ENCODE measurements around the gene CAD. TPM values are rescaled to one million over a fixed set of nuclear protein-coding genes. Genes with fewer than 3 reads are reported as not detected.

Gene CAD
- total RNA-seq, 1 donor from 2014 or later = 7.7 TPM

- H3K4me1 ChIP-seq = peaks cover 38% of the 10 kb centered on the region
- H3K4me3 ChIP-seq = no peak overlapping the region
- no peaks in the 10 kb centered on the region for H3K36me3 ChIP-seq
- intact Hi-C loops (cut with micrococcal nuclease) = no loop called here
- no peak overlapping the region for H3K27ac ChIP-seq (replicated peaks)
- H3K27me3 ChIP-seq (ENCODE audit: low read depth) = peaks cover 24% of the 10 kb centered on the region
- TF ChIP-seq CTCF (IDR thresholded peaks at IDR 0.05; ENCODE audit: borderline replicate concordance) = no peak
- no peaks in the 10 kb centered on the region for H3K9me3 ChIP-seq (replicated peaks)
- DNase-seq = no peak
These were observed 60.8 kb downstream of the CAD start for GRCh38 chr2:27278010-27278409.

GRCh38 chr2:27280826-27281225 is 63.7 kb downstream of the CAD start:
- Histone ChIP-seq H3K27me3 (ENCODE audit: low read depth) (peaks cover 32% of the 10 kb centered on the region), H3K4me3 (no peak overlapping the region), H3K27ac (replicated peaks) (peak overlapping the region; percentile 93), H3K4me1 (peaks cover 22% of the 10 kb centered on the region), H3K9me3 (replicated peaks) (no peaks in the 10 kb centered on the region), H3K36me3 (no peaks in the 10 kb centered on the region)
- no peak for DNase-seq
- intact Hi-C loops (cut with micrococcal nuclease) = no loop called here
- no peak for TF ChIP-seq CTCF (IDR thresholded peaks at IDR 0.05; ENCODE audit: borderline replicate concordance)

- peak overlapping the region; percentile 74 for H3K4me3 ChIP-seq
- H3K4me1 ChIP-seq = peaks cover 26% of the 10 kb centered on the region
- no peaks in the 10 kb centered on the region for H3K9me3 ChIP-seq (replicated peaks)
- peak overlapping the region; percentile 93 for H3K27ac ChIP-seq (replicated peaks)
- DNase-seq = no peak
- intact Hi-C loops (cut with micrococcal nuclease) = no loop called here
- no peaks in the 10 kb centered on the region for H3K36me3 ChIP-seq
- peaks cover 32% of the 10 kb centered on the region for H3K27me3 ChIP-seq (ENCODE audit: low read depth)
- no peak for TF ChIP-seq CTCF (IDR thresholded peaks at IDR 0.05; ENCODE audit: borderline replicate concordance)
These were observed 64.3 kb downstream of the CAD start for GRCh38 chr2:27281442-27281841.

GRCh38 chr2:27281855-27282559 is 64.8 kb downstream of the CAD start, which contains the start of gene TRIM54:
TSS of gene TRIM54 (plus strand) at chr2:27282429. CDS start at chr2:27282732, 303 bp downstream.
- Histone ChIP-seq H3K4me1 (peaks cover 32% of the 10 kb centered on the region), H3K27ac (replicated peaks) (peak within 1 kb of the TSS; percentile 93), H3K27me3 (ENCODE audit: low read depth) (peaks cover 32% of the 10 kb centered on the region), H3K9me3 (replicated peaks) (no peaks in the 10 kb centered on the region), H3K4me3 (peak within 1 kb of the TSS; percentile 74), H3K36me3 (no peaks in the 10 kb centered on the region)
- DNase-seq = peak; percentile 39
- TF ChIP-seq CTCF (IDR thresholded peaks at IDR 0.05; ENCODE audit: borderline replicate concordance) = no peak
- intact Hi-C loops (cut with micrococcal nuclease) = no loop called here

GRCh38 chr2:27282892-27283291 is 65.7 kb downstream of the CAD start:
- H3K4me1 ChIP-seq = peaks cover 39% of the 10 kb centered on the region
- intact Hi-C loops (cut with micrococcal nuclease) = no loop called here
- H3K27ac ChIP-seq (replicated peaks) = peak overlapping the region; percentile 93
- no peaks in the 10 kb centered on the region for H3K9me3 ChIP-seq (replicated peaks)
- no peaks in the 10 kb centered on the region for H3K36me3 ChIP-seq
- no peak for DNase-seq
- TF ChIP-seq CTCF (IDR thresholded peaks at IDR 0.05; ENCODE audit: borderline replicate concordance) = no peak
- peaks cover 27% of the 10 kb centered on the region for H3K27me3 ChIP-seq (ENCODE audit: low read depth)
- peak overlapping the region; percentile 74 for H3K4me3 ChIP-seq

Measured in left ventricle myocardium inferior (tissue), 1 donor.